ENCODE measurements around the gene DVL3.
A peak's percentile ranks its signal among the peaks of the same experiment; 100 is the strongest.
"Not testable (repeated sequence)": the region's sequence is repeated elsewhere in the genome, so short reads cannot be mapped to it uniquely, and the experiment has no call there.

DVL3 gene

GRCh38 chr3:184155644-184156521 lies 706 bp downstream of the DVL3 start:
- DNase-seq (ENCODE audit: low spot score), result no peak

GRCh38 chr3:184156522-184156955 lies 1.4 kb downstream of the DVL3 start:
- DNase-seq (ENCODE audit: low spot score), result peak; percentile 61

DNA sequence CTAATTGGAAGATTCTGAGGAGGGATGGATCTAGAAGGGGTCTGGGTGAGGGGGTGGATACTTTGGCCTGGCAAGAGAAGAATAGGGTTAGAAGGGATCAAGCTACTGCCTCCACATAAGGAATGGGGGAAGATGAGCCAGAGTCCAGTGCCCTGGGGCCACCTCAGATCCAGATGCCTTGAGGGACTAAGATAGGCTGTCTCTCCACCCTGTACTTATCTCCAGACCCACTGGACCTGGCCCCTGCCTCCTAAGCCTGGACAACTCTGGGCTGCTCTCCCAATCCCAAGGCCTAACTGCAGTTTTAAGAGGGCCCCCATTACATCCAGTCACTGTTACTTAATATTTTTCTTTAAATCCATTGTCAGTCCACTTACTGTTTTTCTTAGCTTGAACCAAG lies 2.0 kb downstream of the DVL3 start:
- no peak for DNase-seq (ENCODE audit: low spot score)

- no peak for DNase-seq (ENCODE audit: low spot score)
Observed at GRCh38 chr3:184158404-184158803, 3.2 kb downstream of the DVL3 start.

DNA sequence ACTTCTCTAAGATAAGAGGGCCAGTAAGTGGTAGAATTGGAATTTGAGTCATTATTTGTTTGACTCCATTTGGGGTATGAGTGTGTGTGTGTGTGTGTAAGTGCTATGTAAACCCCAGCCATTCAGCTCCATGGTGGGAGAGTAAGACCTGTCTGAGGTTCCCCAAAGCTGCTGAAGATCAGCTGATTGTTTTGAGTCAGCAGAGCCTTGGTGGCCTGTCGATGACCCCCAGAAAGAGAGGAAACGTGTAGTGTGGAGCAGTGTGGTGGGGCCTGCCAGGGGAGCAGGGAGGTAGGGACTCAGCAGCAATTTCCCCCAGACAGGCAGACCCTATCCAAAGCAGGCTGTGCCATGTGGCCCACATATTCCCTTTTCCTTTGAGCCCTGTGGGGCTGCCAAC lies 5.3 kb downstream of the DVL3 start:
- DNase-seq (ENCODE audit: low spot score), result no peak

GRCh38 chr3:184162571-184163070 lies 7.4 kb downstream of the DVL3 start:
- DNase-seq (ENCODE audit: low spot score), result not testable (repeated sequence)

DNA sequence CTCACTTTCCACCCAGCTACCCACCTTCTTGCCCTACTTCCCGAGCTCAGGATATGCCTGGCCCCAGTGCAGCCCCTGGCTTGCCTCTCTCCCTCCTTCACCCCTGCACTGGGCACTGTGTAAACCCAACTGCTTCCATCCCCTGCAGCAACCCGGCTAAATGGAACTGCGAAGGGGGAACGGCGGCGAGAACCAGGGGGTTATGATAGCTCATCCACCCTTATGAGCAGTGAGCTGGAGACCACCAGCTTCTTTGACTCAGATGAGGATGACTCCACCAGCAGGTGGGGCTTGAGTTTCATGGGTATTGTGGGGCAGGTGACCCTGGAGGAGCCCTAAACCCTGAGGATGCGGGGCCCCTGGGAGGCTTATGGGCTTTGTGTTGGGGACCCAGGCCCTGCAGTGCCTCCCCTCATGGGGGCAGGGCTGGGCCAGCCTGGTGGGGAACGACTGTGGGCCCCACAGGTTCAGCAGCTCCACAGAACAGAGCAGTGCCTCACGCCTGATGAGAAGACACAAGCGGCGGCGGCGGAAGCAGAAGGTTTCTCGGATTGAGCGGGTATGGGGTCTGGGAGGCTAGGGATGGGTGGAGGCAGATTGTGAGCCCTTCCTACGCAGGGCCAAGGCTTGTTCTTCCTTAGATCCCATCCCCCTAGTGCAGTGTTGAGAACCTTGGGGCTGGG lies 9.6 kb downstream of the DVL3 start:
- DNase-seq (ENCODE audit: low spot score), result no peak

DNA sequence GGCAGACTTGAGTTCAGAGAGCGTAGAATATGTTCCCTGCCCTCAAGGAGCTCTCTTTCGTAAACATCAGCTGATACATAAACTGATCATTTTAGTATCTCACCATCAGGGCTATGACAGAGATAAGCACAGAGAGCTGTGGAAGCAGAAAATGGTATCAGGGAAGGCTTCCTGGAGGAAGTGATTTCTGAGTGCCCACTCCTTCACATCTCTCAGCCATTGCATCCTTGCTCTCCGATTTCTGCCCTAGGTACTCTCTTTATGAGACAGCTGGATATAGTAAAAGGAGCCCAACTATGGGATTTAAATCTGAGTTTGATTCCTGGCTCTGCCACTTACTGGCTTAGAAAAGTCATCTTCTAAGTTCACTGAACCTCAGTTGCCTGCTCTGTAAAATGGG lies 10.4 kb downstream of the DVL3 start:
- DNase-seq (ENCODE audit: low spot score), result no peak

DNA sequence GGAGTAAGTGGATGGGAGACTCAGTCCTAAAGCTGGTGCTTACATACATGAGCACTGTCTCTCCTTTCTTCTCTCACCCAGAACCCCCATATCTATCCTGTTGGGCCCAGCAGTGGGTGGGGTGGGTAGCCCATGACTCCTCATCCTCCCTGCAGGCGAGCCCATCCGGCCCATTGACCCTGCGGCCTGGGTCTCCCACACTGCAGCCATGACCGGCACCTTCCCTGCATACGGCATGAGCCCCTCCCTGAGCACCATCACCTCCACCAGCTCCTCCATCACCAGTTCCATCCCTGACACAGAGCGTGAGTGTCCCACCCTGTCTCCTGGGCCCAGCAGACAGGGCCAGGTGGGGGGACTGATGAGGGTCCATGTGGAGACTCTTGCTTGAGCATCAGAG lies 11.5 kb downstream of the DVL3 start:
- DNase-seq (ENCODE audit: low spot score), result no peak

GRCh38 chr3:184167786-184168185 lies 12.6 kb downstream of the DVL3 start:
- no peak for DNase-seq (ENCODE audit: low spot score)

DNA sequence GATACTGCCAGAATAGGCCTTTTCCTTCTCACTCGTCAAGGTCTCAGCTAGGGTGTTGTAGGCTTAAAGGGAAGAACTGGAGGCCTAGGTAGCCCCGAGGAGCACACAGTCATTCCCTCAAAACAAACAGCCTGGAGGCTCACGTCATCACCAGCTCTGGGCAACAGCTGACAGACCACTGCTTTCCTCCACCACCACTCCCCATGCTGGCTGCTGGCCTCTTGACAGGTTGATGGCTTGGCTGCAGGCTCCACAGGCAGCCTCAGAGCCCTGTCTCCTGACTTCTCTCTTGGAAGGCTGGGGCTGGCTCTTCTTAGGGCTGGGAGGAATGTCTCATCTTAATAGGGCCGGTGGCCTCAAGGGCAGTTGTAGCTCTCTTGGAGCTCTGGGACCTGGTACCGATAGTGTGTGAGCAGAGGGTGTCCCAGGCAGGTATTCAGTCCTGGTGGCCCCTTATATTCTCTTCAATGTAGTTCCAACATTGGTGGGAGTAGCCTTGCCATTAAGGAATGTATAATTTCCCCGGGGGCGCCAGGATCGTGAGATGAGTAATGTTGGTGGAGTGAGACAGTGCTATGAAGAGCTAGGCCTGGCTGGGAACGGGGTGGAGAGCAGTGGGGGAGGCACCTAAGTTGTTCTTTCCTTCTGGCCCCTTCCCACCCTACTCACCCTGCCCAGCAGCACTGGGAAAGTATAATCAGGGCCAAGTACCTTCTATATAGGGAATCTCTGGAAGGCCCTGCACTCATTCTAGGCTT lies 13.4 kb downstream of the DVL3 start:
- no peak for DNase-seq (ENCODE audit: low spot score)

DNA sequence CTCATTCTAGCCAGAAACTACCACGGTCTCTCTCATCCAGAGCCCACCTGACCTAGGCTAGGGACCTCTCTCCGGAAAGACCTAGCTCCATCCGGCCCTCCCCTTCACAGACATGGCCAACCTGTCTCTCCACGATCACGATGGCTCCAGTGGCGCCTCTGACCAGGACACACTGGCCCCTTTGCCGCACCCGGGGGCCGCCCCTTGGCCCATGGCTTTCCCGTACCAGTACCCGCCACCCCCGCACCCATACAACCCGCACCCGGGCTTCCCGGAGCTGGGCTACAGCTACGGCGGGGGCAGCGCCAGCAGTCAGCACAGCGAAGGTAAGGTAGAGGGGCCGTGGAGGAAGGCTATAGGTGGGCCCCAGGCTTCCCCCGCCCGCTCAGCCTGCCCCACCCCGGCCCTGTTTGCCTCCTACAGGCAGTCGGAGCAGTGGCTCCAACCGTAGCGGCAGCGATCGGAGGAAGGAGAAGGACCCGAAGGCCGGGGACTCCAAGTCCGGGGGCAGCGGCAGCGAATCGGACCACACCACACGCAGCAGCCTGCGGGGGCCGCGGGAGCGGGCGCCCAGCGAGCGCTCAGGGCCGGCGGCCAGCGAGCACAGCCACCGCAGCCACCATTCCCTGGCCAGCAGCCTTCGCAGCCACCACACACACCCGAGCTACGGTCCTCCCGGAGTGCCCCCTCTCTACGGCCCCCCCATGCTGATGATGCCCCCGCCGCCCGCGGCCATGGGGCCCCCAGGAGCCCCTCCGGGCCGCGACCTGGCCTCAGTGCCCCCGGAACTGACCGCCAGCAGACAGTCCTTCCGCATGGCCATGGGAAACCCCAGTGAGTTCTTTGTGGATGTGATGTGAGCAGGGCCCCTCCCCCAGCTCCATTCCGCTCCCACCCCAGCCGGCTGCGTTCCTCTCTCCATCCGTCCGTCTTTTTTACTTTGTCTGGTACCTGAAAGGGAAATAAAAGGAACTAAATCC lies 15.0 kb downstream of the DVL3 start:
- no peak for DNase-seq (ENCODE audit: low spot score)

GRCh38 chr3:184171562-184171961 lies 16.4 kb downstream of the DVL3 start:
- no peak for DNase-seq (ENCODE audit: low spot score)

- DNase-seq (ENCODE audit: low spot score), result no peak
Observed at GRCh38 chr3:184172681-184173373, 17.6 kb downstream of the DVL3 start.

GRCh38 chr3:184173374-184173722 lies 18.2 kb downstream of the DVL3 start:
- DNase-seq (ENCODE audit: low spot score), result no peak

GRCh38 chr3:184174284-184174645 lies 19.1 kb downstream of the DVL3 start:
- no peak for DNase-seq (ENCODE audit: low spot score)

DNA sequence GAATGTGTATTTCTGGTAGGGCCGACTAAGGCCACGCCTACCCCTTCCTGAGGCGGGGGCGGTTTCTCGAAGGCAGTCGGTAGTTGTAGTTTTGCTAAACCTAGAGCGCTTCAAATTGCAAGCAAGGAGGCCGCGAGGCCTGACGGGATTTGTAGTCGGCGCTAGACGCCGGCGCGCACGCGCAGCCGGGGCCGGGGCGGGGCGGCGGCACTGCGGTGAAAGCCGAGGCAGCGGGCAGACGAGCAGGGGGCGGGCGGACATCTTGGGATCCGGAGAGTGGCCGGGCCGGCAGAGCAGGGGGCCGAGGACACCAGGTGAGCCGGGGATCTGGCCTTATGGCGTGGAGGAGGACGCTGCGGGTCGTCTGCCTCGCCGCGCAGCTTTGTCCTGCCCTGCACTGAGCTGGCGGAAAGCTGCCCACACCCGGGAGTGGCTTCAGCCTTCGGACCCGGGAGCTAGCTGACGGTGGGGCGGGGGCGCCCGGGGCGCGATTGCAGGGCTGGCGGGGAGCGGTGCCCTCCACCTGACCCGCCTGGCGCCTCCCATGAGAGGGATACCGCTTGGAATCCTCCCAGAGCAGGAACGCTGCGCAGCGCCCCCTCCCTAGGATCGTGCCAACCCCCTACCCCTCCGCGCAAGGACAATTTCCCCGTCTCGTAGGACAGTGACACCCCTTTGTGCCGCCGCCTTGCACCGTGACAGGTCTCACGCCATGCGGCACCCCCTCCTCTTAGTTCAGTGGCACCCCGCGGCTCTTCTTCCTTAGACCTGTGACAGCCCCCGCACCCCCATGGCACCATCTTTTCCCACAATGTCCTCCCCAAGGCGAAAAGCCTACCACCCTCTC lies 19.7 kb downstream of the DVL3 start, which contains the start of gene AP2M1:
TSS of gene AP2M1 (plus strand) at position 210 of the 847 bp plus-strand sequence. CDS start 2,139 bp downstream, outside the sequence.
- DNase-seq (ENCODE audit: low spot score), result peak; percentile 99

- DNase-seq (ENCODE audit: low spot score), result no peak
Observed at GRCh38 chr3:184175506-184175905, 20.3 kb downstream of the DVL3 start.

DNA sequence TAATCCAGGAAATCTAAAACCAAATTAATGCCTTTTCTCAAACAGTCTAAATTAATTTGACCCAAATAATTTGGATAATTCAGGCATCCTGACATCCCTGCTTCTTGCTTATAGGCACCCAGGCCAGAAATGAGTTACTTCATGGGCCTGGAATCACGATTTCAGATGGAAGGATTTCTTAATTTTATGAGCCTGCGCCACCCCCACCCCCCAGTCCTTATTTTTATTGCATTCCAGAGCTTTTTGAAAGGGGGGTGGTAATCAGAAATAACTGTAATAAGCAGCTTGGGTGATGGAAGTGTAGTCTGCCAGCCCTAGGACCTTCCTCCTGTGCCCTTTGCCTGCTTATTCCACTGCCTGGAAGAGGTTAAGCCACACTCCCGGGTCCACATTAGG lies 20.8 kb downstream of the DVL3 start:
- no peak for DNase-seq (ENCODE audit: low spot score)
